ENCODE data around the gene DGKI.

DGKI gene

GRCh38 chr7:137635874-137636273, 210.9 kb downstream of the DGKI start:
- no peak for DNase-seq

- no peak for DNase-seq
These were observed 211.6 kb downstream of the DGKI start for GRCh38 chr7:137635132-137635531.

GRCh38 chr7:137634356-137634755, 212.4 kb downstream of the DGKI start:
- DNase-seq: no peak

- no peak for DNase-seq
These were observed 213.6 kb downstream of the DGKI start for GRCh38 chr7:137633133-137633532.

GRCh38 chr7:137628216-137628615, 218.6 kb downstream of the DGKI start:
- DNase-seq: no peak

GRCh38 chr7:137626469-137627067, 220.2 kb downstream of the DGKI start:
- no peak for DNase-seq

- DNase-seq: no peak
These were observed 221.6 kb downstream of the DGKI start for GRCh38 chr7:137625197-137625596.

GRCh38 chr7:137619181-137619580, 227.6 kb downstream of the DGKI start:
- DNase-seq: no peak

- no peak for DNase-seq
These were observed 228.0 kb downstream of the DGKI start for GRCh38 chr7:137618748-137619147.

GRCh38 chr7:137613006-137613525, 233.7 kb downstream of the DGKI start:
- DNase-seq: no peak

- DNase-seq: no peak
These were observed 235.2 kb downstream of the DGKI start for GRCh38 chr7:137611606-137612005.

GRCh38 chr7:137609500-137609899, 237.3 kb downstream of the DGKI start:
- no peak for DNase-seq

GRCh38 chr7:137606061-137606674, 240.6 kb downstream of the DGKI start:
- DNase-seq: no peak

GRCh38 chr7:137603043-137603442, 243.7 kb downstream of the DGKI start:
- DNase-seq: no peak

GRCh38 chr7:137601642-137602041, 245.1 kb downstream of the DGKI start:
- DNase-seq: no peak

- no peak for DNase-seq
These were observed 248.9 kb downstream of the DGKI start for GRCh38 chr7:137597856-137598255.

GRCh38 chr7:137593115-137593711, 253.6 kb downstream of the DGKI start:
- no peak for DNase-seq

GRCh38 chr7:137592232-137592896, 254.4 kb downstream of the DGKI start:
- no peak for DNase-seq

GRCh38 chr7:137591421-137591837, 255.3 kb downstream of the DGKI start:
- no peak for DNase-seq

GRCh38 chr7:137590756-137591305, 255.9 kb downstream of the DGKI start:
- DNase-seq: no peak

- DNase-seq: no peak
These were observed 256.6 kb downstream of the DGKI start for GRCh38 chr7:137590071-137590755.

- DNase-seq: no peak
These were observed 259.4 kb downstream of the DGKI start for GRCh38 chr7:137587326-137587725.

GRCh38 chr7:137585591-137585990, 261.2 kb downstream of the DGKI start:
- DNase-seq: no peak
